ENCODE measurements around the gene NRP2.

- no peak for TF ChIP-seq POLR2AphosphoS5 (IDR thresholded peaks at IDR 0.05; ENCODE audit: low read depth, low read length)
- no peak for TF ChIP-seq EZH2 (IDR thresholded peaks at IDR 0.05)
- TF ChIP-seq POLR2A (IDR thresholded peaks at IDR 0.05; ENCODE audit: borderline replicate concordance, extremely low read depth, insufficient read depth, insufficient read length) = no peak
- TF ChIP-seq, protein P1, sequence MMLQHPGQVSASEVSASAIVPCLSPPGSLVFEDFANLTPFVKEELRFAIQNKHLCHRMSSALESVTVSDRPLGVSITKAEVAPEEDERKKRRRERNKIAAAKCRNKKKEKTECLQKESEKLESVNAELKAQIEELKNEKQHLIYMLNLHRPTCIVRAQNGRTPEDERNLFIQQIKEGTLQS (IDR thresholded peaks at IDR 0.05) = no peak
Observed at GRCh38 chr2:205701509-205701908, 19.2 kb downstream of the NRP2 start.

Data from HCT116 (cell line).